ENCODE measurements around the gene SEPTIN11. TPM values are rescaled to one million over a fixed set of nuclear protein-coding genes. Genes with fewer than 3 reads are reported as not detected.

Gene SEPTIN11
- total RNA-seq, 1 donor from 2014 or later = 192 TPM

DNA sequence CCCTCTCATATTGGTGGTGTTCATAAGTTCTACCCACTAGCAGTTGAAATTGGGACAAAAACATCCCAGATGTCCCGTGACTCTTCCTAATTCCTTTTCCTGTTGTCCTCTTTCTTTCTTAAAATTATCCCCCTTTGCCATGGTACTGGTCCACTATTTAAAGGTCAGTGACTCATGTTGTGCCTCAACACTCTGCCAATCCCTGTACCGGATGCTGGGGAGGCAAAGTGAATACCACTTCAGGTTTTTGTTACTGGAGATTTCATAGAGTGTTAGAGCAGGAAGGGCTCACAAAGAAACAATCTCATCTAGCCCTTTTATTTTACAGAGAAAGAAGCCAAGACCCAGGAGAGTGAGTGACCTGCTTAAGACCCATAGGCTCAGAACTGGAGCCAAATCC lies 24.6 kb downstream of the SEPTIN11 start:
- no peak overlapping the region for H3K27ac Mint-ChIP-seq (ENCODE audit: unreplicated experiment)
- peaks cover 32% of the 10 kb centered on the region for H3K4me1 Mint-ChIP-seq
- DNase-seq (ENCODE audit: low read depth, low spot score) = no peak
- H3K27me3 Mint-ChIP-seq (ENCODE audit: low read depth) = no peaks in the 10 kb centered on the region
- H3K9me3 Mint-ChIP-seq = no peaks in the 10 kb centered on the region
- H3K4me3 Mint-ChIP-seq = no peak overlapping the region
- peaks cover 13% of the 10 kb centered on the region for H3K36me3 Mint-ChIP-seq (ENCODE audit: low read depth)
- TF ChIP-seq, protein P1, sequence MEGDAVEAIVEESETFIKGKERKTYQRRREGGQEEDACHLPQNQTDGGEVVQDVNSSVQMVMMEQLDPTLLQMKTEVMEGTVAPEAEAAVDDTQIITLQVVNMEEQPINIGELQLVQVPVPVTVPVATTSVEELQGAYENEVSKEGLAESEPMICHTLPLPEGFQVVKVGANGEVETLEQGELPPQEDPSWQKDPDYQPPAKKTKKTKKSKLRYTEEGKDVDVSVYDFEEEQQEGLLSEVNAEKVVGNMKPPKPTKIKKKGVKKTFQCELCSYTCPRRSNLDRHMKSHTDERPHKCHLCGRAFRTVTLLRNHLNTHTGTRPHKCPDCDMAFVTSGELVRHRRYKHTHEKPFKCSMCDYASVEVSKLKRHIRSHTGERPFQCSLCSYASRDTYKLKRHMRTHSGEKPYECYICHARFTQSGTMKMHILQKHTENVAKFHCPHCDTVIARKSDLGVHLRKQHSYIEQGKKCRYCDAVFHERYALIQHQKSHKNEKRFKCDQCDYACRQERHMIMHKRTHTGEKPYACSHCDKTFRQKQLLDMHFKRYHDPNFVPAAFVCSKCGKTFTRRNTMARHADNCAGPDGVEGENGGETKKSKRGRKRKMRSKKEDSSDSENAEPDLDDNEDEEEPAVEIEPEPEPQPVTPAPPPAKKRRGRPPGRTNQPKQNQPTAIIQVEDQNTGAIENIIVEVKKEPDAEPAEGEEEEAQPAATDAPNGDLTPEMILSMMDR (conservative IDR thresholded peaks at IDR 0.05) = no peak

DNA sequence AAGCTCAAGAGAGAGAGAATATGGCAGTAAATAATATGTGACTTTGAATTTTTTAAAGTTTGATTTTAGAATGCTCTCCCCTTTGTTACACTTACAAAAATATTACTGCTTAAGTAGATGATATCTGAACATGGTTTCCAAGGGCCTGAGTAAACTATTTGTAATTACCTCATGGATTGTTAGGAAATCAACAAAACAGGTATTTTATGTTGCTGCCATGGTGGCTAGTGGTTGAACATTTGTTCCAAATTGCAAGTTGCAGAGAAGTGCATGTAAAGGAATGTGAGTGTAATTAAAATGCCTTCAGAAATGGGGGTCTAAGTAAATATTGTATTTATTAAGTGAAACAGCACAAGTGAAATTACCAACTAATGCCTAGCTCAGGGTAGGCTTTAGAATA lies 27.6 kb downstream of the SEPTIN11 start:
- H3K4me3 Mint-ChIP-seq = no peak overlapping the region
- peaks cover 42% of the 10 kb centered on the region for H3K4me1 Mint-ChIP-seq
- H3K27me3 Mint-ChIP-seq (ENCODE audit: low read depth) = no peaks in the 10 kb centered on the region
- no peak overlapping the region for H3K27ac Mint-ChIP-seq (ENCODE audit: unreplicated experiment)
- H3K9me3 Mint-ChIP-seq = no peaks in the 10 kb centered on the region
- H3K36me3 Mint-ChIP-seq (ENCODE audit: low read depth) = peaks cover 12% of the 10 kb centered on the region
- DNase-seq (ENCODE audit: low read depth, low spot score) = no peak
- TF ChIP-seq, protein P1 (conservative IDR thresholded peaks at IDR 0.05) = no peak

DNA sequence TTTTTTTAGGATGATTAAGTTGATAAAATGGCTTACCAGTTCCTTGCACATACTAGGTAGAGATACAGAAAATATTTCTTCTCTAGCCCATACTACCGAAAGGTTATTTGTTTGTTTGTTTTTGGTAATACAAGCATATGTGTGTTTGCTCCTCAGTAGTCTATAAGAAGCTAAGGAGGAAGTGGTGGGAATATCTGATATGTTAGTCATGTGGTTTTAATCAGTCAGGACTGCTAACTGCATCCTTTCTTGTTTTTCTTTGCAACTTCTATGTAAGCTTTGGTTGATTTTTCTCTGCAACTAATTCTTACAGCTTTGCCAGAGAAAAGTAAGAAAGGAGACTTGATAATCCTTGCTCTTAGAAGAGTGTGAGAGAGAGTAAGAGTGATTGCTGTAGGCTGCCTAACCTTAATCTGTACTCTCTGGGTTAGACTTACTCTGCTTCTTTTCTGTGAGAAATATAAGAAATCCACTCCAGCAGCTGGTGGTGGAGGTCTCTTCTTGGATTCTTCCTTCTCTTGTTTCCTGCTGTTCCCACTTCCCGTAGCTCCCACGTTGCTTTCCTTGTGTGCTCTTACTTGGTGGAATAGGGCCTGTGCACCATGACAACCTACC lies 28.3 kb downstream of the SEPTIN11 start:
- H3K4me3 Mint-ChIP-seq = no peak overlapping the region
- peak overlapping the region; percentile 38 for H3K27ac Mint-ChIP-seq (ENCODE audit: unreplicated experiment)
- H3K27me3 Mint-ChIP-seq (ENCODE audit: low read depth) = no peaks in the 10 kb centered on the region
- TF ChIP-seq, protein P1 (conservative IDR thresholded peaks at IDR 0.05) = no peak
- no peak for DNase-seq (ENCODE audit: low read depth, low spot score)
- H3K9me3 Mint-ChIP-seq = no peaks in the 10 kb centered on the region
- H3K4me1 Mint-ChIP-seq = peaks cover 45% of the 10 kb centered on the region
- peaks cover 10% of the 10 kb centered on the region for H3K36me3 Mint-ChIP-seq (ENCODE audit: low read depth)

DNA sequence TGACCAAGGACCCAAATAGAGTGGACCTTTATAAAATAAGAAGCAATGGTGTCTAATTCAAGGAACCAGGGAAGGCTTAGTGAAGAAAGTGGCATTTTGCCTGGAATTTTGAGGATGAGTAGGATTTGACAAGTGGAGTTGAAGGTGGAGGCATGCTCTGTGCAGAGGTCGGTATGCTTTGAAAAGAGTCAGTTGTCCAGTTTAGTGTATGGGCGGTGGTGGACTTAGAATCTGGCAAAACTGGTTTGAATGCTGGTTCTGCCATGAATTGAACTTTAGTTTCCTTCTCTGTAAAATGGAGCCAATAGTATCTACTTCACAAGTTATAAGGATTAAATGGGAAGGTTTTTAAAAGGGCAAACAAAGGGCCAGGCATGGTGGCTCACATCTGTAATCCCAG lies 29.7 kb downstream of the SEPTIN11 start:
- no peak overlapping the region for H3K4me3 Mint-ChIP-seq
- no peak overlapping the region for H3K27ac Mint-ChIP-seq (ENCODE audit: unreplicated experiment)
- DNase-seq (ENCODE audit: low read depth, low spot score) = no peak
- TF ChIP-seq, protein P1 (conservative IDR thresholded peaks at IDR 0.05) = no peak
- no peaks in the 10 kb centered on the region for H3K9me3 Mint-ChIP-seq
- peaks cover 10% of the 10 kb centered on the region for H3K36me3 Mint-ChIP-seq (ENCODE audit: low read depth)
- H3K4me1 Mint-ChIP-seq = peaks cover 49% of the 10 kb centered on the region
- no peaks in the 10 kb centered on the region for H3K27me3 Mint-ChIP-seq (ENCODE audit: low read depth)

DNA sequence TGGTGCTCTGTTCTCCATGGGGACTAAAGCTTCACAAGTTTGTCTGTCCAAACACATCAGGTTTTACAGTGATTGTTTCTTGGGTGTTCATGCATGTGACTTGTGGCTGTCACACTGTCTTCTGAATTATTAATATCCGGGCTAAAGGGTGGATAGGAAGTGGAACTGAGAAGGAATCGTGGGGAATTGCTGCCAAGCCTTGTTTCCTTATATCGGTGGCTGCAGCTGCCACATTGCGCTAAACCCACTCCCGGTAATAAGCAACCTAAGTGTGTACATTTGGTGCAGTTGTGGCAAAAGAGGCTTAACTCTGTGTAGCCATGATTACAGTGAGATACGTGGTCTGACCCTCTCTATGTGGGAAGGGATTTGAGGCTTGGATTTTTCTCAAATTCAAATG lies 30.7 kb downstream of the SEPTIN11 start:
- Mint-ChIP-seq H3K4me3 (no peak overlapping the region), H3K27ac (ENCODE audit: unreplicated experiment) (no peak overlapping the region), H3K27me3 (ENCODE audit: low read depth) (no peaks in the 10 kb centered on the region), H3K4me1 (peaks cover 59% of the 10 kb centered on the region), H3K36me3 (ENCODE audit: low read depth) (peaks cover 7% of the 10 kb centered on the region), H3K9me3 (no peaks in the 10 kb centered on the region)
- DNase-seq (ENCODE audit: low read depth, low spot score) = no peak
- TF ChIP-seq, protein P1 (conservative IDR thresholded peaks at IDR 0.05) = no peak

Data from neural crest cell (in vitro differentiated cells).